RWPE2 (cell line): ENCODE data around the gene ARHGAP26.

Experiments used
- ATAC-seq: fragments of 200-7000 bp; cut with Tn5 transposase; 3 replicates; pipeline ENCODE4 v1.9.1; 2021; ENCODE audit warnings: low read depth
- DNase-seq: peaks from one replicate; pipeline ENCODE4 v3.0.0-alpha.2; 2020; ENCODE audit warnings: low spot score
- H3K27ac ChIP-seq: fragments of 450-650 bp; 2 replicates; pipeline ENCODE4 v1.5.1; 2017; ENCODE audit warnings: mild to moderate bottlenecking; ENCODE audit not compliant: poor library complexity, severe bottlenecking
- H3K27me3 ChIP-seq: fragments of 250-450 bp; sonication (Bioruptor Pico); 2 replicates; pipeline ENCODE4 v1.5.1; 2021; ENCODE audit warnings: mild to moderate bottlenecking, moderate library complexity; ENCODE audit not compliant: insufficient read depth, poor library complexity, severe bottlenecking
- H3K36me3 ChIP-seq: fragments of 250-450 bp; sonication (Bioruptor Pico); 2 replicates; pipeline ENCODE4 v1.5.1; 2020; ENCODE audit warnings: low read depth, mild to moderate bottlenecking, moderate library complexity
- H3K4me1 ChIP-seq: fragments of 250-450 bp; sonication (Bioruptor Pico); 2 replicates; pipeline ENCODE4 v1.5.1; 2021; ENCODE audit warnings: mild to moderate bottlenecking, moderate library complexity; ENCODE audit not compliant: insufficient read depth, poor library complexity, severe bottlenecking
- H3K4me3 ChIP-seq: fragments of 250-450 bp; sonication (Bioruptor Pico); 2 replicates; pipeline ENCODE4 v1.5.1; 2021; ENCODE audit warnings: mild to moderate bottlenecking, moderate library complexity; ENCODE audit not compliant: severe bottlenecking
- H3K9me3 ChIP-seq: fragments of 250-450 bp; sonication (Bioruptor Pico); 2 replicates; pipeline ENCODE4 v1.5.1; 2021; ENCODE audit warnings: mild to moderate bottlenecking, moderate library complexity; ENCODE audit not compliant: severe bottlenecking
- CTCF ChIP-seq: fragments of 450-650 bp; IDR thresholded peaks from one replicate; pipeline ENCODE4 v1.5.1; 2017; ENCODE audit warnings: mild to moderate bottlenecking, moderate library complexity; ENCODE audit not compliant: poor library complexity, severe bottlenecking

The ARHGAP26 gene

GRCh38 chr5:143222287-143223231 is 452.4 kb downstream of the ARHGAP26 start:
- TF ChIP-seq CTCF = no peak
- Histone ChIP-seq H3K4me1 (no peaks in the 10 kb centered on the region), H3K27ac (no peak overlapping the region), H3K9me3 (no peaks in the 10 kb centered on the region), H3K4me3 (no peak overlapping the region), H3K36me3 (no peaks in the 10 kb centered on the region), H3K27me3 (no peaks in the 10 kb centered on the region)
- ATAC-seq (peak; percentile 15; the same call in 1 of the 3 replicates), DNase-seq (no peak)

GRCh38 chr5:143224672-143225071 is 454.5 kb downstream of the ARHGAP26 start:
- no peak for TF ChIP-seq CTCF
- ATAC-seq = no peak
- Histone ChIP-seq H3K4me1 (peaks cover 5% of the 10 kb centered on the region), H3K9me3 (no peaks in the 10 kb centered on the region), H3K27ac (no peak overlapping the region), H3K4me3 (no peak overlapping the region), H3K27me3 (no peaks in the 10 kb centered on the region), H3K36me3 (no peaks in the 10 kb centered on the region)
- DNase-seq = no peak

- H3K36me3 ChIP-seq = no peaks in the 10 kb centered on the region
- DNase-seq = no peak
- no peak overlapping the region for H3K27ac ChIP-seq
- H3K4me1 ChIP-seq = peaks cover 5% of the 10 kb centered on the region
- TF ChIP-seq CTCF = no peak
- no peak for ATAC-seq
- H3K27me3 ChIP-seq = no peaks in the 10 kb centered on the region
- no peaks in the 10 kb centered on the region for H3K9me3 ChIP-seq
- no peak overlapping the region for H3K4me3 ChIP-seq
These were observed 455.3 kb downstream of the ARHGAP26 start for GRCh38 chr5:143225511-143225910.

GRCh38 chr5:143226361-143226760 is 456.2 kb downstream of the ARHGAP26 start:
- peaks cover 5% of the 10 kb centered on the region for H3K4me1 ChIP-seq
- no peaks in the 10 kb centered on the region for H3K27me3 ChIP-seq
- no peak for TF ChIP-seq CTCF
- no peaks in the 10 kb centered on the region for H3K36me3 ChIP-seq
- H3K4me3 ChIP-seq = no peak overlapping the region
- ATAC-seq (no peak), DNase-seq (no peak)
- H3K9me3 ChIP-seq = no peaks in the 10 kb centered on the region
- no peak overlapping the region for H3K27ac ChIP-seq

- DNase-seq (no peak), ATAC-seq (no peak; the same call in 2 of the 3 replicates)
- no peak for TF ChIP-seq CTCF
- Histone ChIP-seq H3K4me3 (no peak overlapping the region), H3K36me3 (no peaks in the 10 kb centered on the region), H3K27ac (no peak overlapping the region), H3K9me3 (no peaks in the 10 kb centered on the region), H3K4me1 (peaks cover 5% of the 10 kb centered on the region), H3K27me3 (no peaks in the 10 kb centered on the region)
These were observed 456.7 kb downstream of the ARHGAP26 start for GRCh38 chr5:143226872-143227271.
